ENCODE results near the gene CZIB. TPM values are rescaled to one million over a fixed set of nuclear protein-coding genes. Genes with fewer than 3 reads are reported as not detected.

Gene CZIB
- total RNA-seq, 1 experiment from 2014 or later = 42.6 TPM

DNA sequence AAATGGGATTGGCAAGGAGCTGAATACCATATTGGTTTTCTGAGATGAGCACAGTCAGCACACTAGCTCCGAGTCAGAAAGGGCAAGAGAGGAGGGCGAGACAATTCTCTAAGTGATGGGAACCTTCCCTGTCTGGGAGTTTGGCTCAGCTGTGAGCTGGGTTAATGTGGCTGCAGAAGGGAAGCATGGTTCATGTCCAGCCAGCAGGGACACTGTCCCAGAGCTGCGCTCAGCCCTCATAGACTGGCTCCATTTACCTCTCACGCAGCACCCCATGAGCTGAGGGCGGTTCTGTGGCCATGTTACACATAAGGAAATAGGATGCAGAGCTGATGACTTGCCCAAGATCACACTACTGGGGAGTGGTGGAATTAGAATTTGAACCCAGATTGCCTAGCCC is 39.5 kb downstream of the CZIB start:
- TF ChIP-seq, protein P1, sequence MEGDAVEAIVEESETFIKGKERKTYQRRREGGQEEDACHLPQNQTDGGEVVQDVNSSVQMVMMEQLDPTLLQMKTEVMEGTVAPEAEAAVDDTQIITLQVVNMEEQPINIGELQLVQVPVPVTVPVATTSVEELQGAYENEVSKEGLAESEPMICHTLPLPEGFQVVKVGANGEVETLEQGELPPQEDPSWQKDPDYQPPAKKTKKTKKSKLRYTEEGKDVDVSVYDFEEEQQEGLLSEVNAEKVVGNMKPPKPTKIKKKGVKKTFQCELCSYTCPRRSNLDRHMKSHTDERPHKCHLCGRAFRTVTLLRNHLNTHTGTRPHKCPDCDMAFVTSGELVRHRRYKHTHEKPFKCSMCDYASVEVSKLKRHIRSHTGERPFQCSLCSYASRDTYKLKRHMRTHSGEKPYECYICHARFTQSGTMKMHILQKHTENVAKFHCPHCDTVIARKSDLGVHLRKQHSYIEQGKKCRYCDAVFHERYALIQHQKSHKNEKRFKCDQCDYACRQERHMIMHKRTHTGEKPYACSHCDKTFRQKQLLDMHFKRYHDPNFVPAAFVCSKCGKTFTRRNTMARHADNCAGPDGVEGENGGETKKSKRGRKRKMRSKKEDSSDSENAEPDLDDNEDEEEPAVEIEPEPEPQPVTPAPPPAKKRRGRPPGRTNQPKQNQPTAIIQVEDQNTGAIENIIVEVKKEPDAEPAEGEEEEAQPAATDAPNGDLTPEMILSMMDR (IDR thresholded peaks at IDR 0.05; ENCODE audit: insufficient read depth in 1 of 2, low read depth in 1 of 2, low read length in 1 of 2, severe bottlenecking in 1 of 2, unreplicated experiment in 1 of 2) = no peak
- H3K36me3 ChIP-seq (ENCODE audit: control insufficient read depth, insufficient read depth, low read length) = no peaks in the 10 kb centered on the region
- no peak for DNase-seq
- H3K9me3 ChIP-seq = no peaks in the 10 kb centered on the region
- H3K9me3 Mint-ChIP-seq (ENCODE audit: unreplicated experiment) = no peaks in the 10 kb centered on the region
- peaks cover 7% of the 10 kb centered on the region for H3K4me1 Mint-ChIP-seq (ENCODE audit: low read depth, unreplicated experiment)
- H3K27me3 Mint-ChIP-seq (ENCODE audit: insufficient read depth, unreplicated experiment) = no peaks in the 10 kb centered on the region
- ChIA-PET POLR2A (interaction anchor here (0.6 kb wide), 1 partner anchor 149 kb away, joined by 3 read pairs; no protein-coding TSS in a partner anchor), CTCF (no interaction called here)
- intact Hi-C loops (cut with micrococcal nuclease; ENCODE audit: unreplicated experiment) = loop anchor here (5.0 kb wide), 4 partner anchors 59 to 474 kb away; partner anchors contain the start of gene SCP2
- peaks cover 33% of the 10 kb centered on the region for H3K4me1 ChIP-seq
- H3K27me3 ChIP-seq (replicated peaks; ENCODE audit: control insufficient read depth, insufficient read depth, low read length) = no peaks in the 10 kb centered on the region
- H3K36me3 Mint-ChIP-seq (ENCODE audit: insufficient read depth, unreplicated experiment) = no peaks in the 10 kb centered on the region
- no peak overlapping the region for H3K27ac Mint-ChIP-seq (ENCODE audit: unreplicated experiment)
- H3K4me3 Mint-ChIP-seq (ENCODE audit: unreplicated experiment) = no peak overlapping the region
- H3K4me3 ChIP-seq (ENCODE audit: low read depth, low read length) = no peak overlapping the region
- no TSS peak for BruUV-seq (replicated peaks)

DNA sequence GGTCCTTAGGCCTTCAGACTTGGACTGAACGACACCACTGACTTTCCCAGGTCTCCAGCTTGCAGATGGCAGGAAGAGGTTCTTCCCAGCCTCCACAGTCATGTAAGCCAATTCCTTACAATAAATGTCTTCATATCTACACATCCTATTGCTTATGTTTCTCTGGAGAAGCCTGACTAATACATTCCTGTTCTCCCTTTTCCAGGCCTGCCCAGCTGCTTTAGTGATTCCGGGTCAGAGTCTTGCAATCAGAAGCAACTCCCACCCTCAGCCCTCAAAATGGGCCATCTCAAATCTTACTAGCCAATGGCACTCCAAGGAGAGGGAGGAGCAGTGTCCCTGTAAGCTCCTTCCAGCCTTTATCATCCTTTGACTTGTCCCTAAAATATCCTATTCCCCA is 40.2 kb downstream of the CZIB start:
- CTCF ChIA-PET = no interaction called here
- Mint-ChIP-seq H3K27me3 (ENCODE audit: insufficient read depth, unreplicated experiment) (no peaks in the 10 kb centered on the region), H3K4me3 (ENCODE audit: unreplicated experiment) (no peak overlapping the region), H3K36me3 (ENCODE audit: insufficient read depth, unreplicated experiment) (no peaks in the 10 kb centered on the region), H3K27ac (ENCODE audit: unreplicated experiment) (no peak overlapping the region), H3K4me1 (ENCODE audit: low read depth, unreplicated experiment) (peaks cover 11% of the 10 kb centered on the region), H3K9me3 (ENCODE audit: unreplicated experiment) (no peaks in the 10 kb centered on the region)
- Histone ChIP-seq H3K4me3 (ENCODE audit: low read depth, low read length) (no peak overlapping the region), H3K4me1 (peaks cover 30% of the 10 kb centered on the region), H3K9me3 (no peaks in the 10 kb centered on the region), H3K36me3 (ENCODE audit: control insufficient read depth, insufficient read depth, low read length) (no peaks in the 10 kb centered on the region), H3K27me3 (replicated peaks; ENCODE audit: control insufficient read depth, insufficient read depth, low read length) (no peaks in the 10 kb centered on the region)
- DNase-seq = no peak
- intact Hi-C loops (cut with micrococcal nuclease; ENCODE audit: unreplicated experiment) = loop anchor here (5.0 kb wide), 4 partner anchors 58 to 473 kb away; partner anchors contain the start of gene SCP2
- POLR2A ChIA-PET = no interaction called here
- TF ChIP-seq, protein P1 (IDR thresholded peaks at IDR 0.05; ENCODE audit: insufficient read depth in 1 of 2, low read depth in 1 of 2, low read length in 1 of 2, severe bottlenecking in 1 of 2, unreplicated experiment in 1 of 2) = no peak
- BruUV-seq (replicated peaks) = no TSS peak

DNA sequence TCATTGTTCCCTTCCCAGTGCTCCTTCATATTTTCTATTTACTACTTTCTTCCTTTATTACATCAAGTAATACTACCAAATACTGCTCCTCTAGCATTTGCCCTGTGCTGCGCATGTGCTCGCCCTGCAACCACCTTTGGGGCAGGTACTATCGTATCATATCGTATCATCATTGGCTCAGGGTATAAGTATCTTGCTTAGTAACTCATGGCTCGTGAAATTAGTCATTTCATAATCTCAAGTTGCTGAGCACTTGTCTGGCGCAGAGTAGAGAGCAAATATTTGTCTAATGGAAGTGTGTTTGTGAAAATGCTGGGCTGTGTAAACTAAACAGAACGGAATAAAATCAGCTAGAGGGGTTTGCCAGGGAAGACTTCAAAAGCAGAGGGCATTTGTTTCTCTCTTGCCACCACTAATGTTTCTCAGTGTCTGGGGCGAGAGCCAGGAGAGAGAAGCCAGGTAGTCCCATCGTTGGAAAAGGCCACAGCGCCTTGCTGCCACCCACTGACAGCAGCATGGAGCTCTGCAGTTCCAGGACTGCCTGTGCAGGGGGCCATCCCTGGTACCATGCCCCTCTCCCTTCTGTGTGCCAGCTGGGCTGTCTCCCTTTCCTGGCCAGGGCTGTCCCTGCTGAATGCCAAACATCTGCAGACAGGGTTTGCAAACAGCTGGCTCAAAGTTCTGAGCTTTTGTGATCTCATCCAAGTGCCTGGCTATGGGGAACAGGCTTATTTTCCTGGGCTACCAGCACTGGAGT is 43.8 kb downstream of the CZIB start:
- no peak overlapping the region for H3K4me3 ChIP-seq (ENCODE audit: low read depth, low read length)
- peak in 1 of 2 experiments; percentile 36 for DNase-seq
- CTCF ChIA-PET = interaction anchor here (0.5 to 0.9 kb wide), 2 partner anchors 10 to 497 kb away, joined by 3 read pairs; no protein-coding TSS in a partner anchor

More for the DNA sequence above, 43.8 kb downstream of the CZIB start:
- no peaks in the 10 kb centered on the region for H3K9me3 ChIP-seq
- H3K4me3 Mint-ChIP-seq (ENCODE audit: unreplicated experiment) = no peak overlapping the region
- POLR2A ChIA-PET = no interaction called here
- H3K27ac Mint-ChIP-seq (ENCODE audit: unreplicated experiment) = no peak overlapping the region
- H3K36me3 ChIP-seq (ENCODE audit: control insufficient read depth, insufficient read depth, low read length) = no peaks in the 10 kb centered on the region
- no TSS peak for BruUV-seq (replicated peaks)
- TF ChIP-seq, protein P1 (IDR thresholded peaks at IDR 0.05; ENCODE audit: insufficient read depth in 1 of 2, low read depth in 1 of 2, low read length in 1 of 2, severe bottlenecking in 1 of 2, unreplicated experiment in 1 of 2) = peak in 1 of 2 experiments; percentile 36
- peaks cover 18% of the 10 kb centered on the region for H3K4me1 Mint-ChIP-seq (ENCODE audit: low read depth, unreplicated experiment)
- no peaks in the 10 kb centered on the region for H3K27me3 ChIP-seq (replicated peaks; ENCODE audit: control insufficient read depth, insufficient read depth, low read length)
- H3K9me3 Mint-ChIP-seq (ENCODE audit: unreplicated experiment) = no peaks in the 10 kb centered on the region
- 0 out of 2 replicates have a peak, but pooled peaks cover 4% of the 10 kb centered on the region for H3K4me1 ChIP-seq
- H3K36me3 Mint-ChIP-seq (ENCODE audit: insufficient read depth, unreplicated experiment) = no peaks in the 10 kb centered on the region
- no peaks in the 10 kb centered on the region for H3K27me3 Mint-ChIP-seq (ENCODE audit: insufficient read depth, unreplicated experiment)
- intact Hi-C loops (cut with micrococcal nuclease; ENCODE audit: unreplicated experiment) = loop anchor here (5.0 kb wide), 1 partner anchor 269 kb away; no protein-coding TSS in a partner anchor
